DMS 273 (cell line): ENCODE measurements around the gene YIPF1.

Experiments
- DNase-seq: peaks from one replicate; lab custom pipeline; 2025; ENCODE audit not compliant: unreplicated experiment; lab: John Stamatoyannopoulos, UW

Gene YIPF1

DNA sequence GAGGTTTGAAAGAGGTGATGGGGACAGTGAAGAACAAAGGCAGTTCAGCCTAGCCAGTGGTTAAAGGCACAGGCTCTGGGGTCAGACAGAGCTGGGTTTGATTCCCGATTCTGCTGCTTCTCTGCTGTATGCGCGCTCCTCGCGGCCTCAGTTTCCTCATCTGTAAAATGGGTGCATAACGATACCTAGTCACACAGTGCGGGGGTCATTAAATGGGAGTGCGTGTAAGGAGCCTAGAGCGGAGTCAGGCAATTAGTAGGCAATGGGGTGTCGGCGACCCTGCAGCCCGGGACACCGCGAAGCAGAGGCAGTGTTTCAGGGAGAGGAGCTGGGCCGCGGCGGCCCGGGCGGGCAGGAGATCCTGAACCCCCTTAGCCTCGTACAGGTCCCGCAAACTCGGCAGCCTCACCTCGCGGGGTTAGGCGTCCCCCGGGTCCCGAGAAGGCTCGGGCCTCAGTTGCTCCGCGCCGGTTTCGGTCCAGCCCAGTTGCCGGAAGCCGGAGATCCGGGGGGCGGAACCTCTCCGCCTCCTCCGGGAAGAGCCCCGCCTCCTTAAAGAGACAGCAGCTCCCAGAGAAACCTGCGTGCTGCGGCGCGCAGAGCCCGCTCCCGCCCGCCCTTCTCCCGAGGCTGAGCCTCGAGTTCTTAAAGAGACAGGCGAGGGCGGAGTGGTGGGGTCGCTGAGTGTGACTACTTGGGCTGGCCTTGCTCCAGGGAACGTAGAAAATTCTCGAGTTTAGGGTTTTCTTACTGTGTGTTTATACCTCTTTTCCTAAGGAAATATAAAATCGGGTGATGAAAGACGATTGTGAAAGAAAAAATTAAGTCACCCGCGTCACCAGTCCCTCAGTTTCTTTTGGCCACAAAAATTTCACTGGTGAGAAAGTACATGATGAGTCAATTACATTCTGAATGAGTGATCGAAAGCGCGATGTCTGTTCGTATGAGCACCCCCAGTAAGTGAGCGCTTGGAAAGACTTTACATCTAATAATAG, at the start of gene YIPF1:
Gene YIPF1 (minus strand): TSS at position 494 of the 995 bp plus-strand sequence. CDS start 860 bp downstream, outside the sequence.
- DNase-seq, result peak; percentile 95

- no peak for DNase-seq
These were observed 48.7 kb upstream of the YIPF1 start for GRCh38 chr1:53938136-53938830.

DNA sequence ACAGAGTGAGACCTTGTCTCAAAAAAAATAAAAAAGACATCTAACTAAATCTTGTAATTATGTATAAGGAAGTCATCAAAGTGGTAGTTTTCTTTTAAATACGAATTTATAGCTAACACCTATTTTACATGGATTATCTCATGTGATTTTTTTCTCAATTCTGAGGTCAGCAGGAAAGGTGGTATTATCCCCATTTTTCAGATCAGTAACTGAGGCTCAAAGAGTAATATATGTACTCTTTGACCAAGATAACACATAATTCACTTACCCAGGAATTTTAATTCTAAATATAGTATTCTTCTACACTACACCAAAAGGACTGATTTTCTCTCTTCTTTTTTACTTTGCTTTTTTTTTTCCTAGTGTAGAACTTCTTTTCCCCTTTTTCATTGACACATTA, 46.8 kb upstream of the YIPF1 start:
- no peak for DNase-seq

DNA sequence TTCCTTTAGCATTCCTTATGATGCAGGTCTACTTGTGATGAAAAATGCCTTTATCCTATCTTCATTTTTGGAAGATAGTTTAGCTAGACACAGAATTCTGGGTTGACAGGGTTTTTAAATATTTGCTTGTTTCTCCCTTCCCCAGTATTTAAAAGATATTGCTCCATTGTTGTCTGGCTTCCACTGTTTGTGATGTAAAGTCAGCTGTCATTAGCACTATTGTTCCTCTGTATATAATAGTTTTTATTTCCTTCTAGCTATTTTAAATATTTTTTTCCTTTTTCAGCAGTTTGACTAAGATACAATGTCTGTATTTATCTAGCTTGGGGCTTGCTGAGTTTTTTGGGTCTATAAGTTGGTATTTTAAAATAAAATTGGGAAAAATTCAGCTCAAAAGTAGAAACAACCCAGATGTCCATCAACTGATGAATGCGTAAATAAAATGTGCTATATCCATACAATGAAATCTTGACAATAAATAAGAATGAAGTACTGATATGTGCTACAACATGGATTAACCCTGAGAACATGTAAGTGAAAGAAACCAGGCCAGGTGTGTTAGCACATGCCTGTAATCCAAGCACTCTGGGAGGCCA, 44.7 kb upstream of the YIPF1 start:
- DNase-seq, result no peak

DNA sequence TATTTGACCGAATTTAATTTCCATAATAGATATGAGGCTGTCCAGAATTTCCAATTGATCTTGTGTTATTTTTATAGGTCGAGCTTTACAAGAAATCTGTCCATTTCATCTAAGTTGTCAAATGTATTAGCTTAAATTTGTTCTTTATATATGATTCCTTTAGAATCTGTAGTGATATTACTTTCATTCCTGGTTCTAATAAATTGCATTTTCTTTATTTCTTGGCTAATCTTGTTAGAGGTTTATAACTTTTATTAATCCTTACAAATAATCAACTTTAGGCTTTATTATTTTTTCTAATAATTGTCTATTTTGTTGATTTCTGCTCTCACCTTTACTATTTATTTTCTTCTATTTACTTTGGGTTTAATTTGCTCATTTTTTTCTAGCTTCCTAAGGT, 41.9 kb upstream of the YIPF1 start:
- DNase-seq, result no peak

DNA sequence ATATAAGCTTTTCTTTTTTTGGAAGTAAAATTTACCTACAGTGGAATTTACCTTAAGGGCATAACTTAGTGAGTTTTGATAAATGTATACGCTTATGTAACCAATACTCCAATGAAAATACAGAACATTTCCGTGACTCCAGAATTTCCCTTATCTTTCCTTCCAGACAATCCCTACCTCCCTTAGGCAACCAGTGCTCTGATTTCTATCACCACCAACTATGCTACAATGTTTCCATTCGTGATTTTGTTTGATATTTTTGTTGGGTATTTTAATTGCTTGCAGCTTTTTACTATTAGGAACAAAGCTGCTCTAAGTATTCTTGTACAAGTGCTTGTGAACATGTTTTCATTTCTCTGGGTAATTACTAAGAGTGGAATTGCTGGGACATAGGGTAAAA, 41.3 kb upstream of the YIPF1 start:
- DNase-seq, result no peak

DNA sequence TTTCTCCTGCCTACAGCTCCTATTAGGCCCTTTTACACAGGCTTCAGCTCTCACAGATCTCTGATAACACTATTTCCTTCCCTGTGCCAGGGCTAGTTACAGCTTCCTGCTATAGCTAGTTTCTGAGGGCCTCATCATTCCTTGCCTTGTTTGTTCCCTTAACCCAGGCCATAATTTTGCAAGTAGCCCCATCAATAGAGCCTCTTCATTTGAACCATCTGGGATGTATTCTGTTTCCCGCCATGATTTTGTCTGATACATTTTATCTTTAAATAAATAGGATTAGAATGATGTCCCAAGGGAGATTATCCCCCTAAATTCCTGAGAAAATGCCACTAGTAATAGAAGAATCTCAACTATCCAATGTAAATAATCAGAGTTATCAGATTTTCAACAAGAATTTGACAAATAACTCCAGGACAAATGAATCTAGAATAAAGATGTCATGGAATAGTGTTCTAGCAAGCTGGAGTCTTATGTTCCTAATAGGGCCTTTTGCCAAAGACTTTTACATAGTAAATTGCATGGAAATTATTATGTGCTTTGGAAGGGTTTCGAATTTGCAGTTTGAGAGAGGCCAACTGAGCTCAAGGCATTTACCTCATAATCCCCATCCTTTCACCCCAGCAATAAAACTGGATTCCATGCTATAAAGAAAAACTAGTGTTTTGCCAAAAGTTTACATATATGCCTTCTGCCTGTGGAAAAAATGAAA, 39.8 kb upstream of the YIPF1 start:
- DNase-seq, result no peak

DNA sequence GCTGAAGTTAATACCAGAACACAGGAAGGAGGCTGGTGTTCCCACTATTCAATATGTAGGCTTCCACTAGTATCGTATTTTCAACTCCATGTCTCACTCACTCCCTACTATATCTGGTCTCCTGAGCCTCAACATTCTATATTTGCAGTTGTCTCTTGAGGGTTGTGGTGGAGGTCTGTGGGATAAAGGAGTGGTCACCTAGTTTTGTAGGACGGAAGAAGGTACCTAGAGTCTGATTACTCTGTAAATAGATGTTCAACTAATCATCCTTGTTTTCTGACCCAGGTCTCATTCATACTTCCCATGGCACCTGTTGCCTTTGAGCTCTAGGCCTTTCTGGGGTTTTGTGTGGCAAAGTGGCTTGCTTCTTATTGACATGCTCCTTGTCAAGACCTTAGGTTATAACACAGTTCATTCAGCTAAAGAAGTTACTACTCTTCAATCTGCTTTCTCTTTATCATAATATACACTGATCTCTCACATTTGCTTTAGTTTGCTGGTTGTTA, 37.8 kb upstream of the YIPF1 start:
- no peak for DNase-seq

DNA sequence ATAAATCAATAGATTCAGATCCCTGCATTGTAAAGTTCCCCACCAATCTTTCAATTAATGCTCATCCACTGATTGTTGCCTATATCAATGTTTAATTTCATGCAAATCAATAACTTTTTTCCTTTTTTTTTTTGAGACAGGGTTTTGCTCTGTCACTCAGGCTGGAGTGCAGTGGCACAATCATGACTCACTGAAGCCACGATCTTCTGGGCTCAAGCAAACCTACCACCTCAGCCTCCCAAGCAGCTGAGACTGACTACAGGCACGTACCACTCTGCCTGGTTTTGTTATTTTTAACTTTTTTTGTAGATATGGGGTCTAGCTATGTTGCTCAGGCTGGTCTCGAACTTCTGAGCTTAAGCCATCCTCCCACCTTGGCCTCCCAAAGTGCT, 30.1 kb upstream of the YIPF1 start:
- DNase-seq, result no peak

DNA sequence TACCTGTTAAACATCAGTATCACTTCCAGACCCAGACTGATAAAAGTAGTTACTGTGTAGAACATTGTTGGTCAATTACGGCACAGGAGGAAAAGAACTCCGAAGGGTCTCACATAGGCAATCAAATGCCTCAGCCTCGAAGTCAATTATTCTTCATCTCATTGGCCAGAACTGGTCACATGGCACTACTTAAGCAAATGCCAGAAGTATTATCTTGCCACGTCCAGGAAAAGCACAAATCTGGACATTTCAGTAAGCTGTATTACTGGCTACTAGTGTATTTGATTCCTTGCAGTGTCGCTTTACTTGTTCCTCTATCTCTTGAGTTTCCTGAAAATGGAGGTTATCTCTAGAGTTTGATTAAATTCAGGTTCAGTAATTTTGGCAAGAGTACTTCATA, 28.7 kb upstream of the YIPF1 start:
- DNase-seq, result no peak

DNA sequence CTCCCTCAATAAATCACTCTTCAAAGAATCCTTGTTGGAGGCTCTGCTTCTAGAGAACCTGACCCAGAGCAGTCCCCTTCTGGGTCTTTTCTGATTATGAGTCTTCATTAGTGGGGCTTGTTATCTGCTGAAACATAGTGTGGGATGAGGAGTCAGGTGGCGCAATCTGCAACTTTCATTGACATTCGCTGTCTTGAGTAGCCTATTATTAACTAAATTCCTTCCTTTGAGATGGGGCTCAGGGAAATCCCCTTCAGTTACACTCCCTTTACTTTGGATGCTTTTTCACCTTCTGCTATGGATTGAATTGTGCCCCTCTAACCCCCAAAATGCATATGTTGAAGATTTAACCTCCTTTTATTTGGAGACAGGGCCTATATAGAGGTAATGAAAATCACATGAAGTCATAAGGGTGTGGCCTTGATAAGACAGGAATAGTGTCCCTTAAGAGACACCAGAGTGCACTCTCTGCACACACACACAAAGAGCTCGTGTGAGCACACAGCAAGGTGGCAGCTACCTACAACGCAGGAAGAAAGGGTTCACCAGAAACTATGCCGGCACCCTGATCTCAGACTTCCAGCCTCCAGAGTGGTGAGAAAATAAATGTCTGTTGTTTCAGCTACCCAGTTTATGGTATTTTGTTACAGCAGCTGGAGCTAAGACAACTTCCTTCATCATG, 23.9 kb upstream of the YIPF1 start:
- no peak for DNase-seq

GRCh38 chr1:53911442-53911841, 21.8 kb upstream of the YIPF1 start:
- no peak for DNase-seq

DNA sequence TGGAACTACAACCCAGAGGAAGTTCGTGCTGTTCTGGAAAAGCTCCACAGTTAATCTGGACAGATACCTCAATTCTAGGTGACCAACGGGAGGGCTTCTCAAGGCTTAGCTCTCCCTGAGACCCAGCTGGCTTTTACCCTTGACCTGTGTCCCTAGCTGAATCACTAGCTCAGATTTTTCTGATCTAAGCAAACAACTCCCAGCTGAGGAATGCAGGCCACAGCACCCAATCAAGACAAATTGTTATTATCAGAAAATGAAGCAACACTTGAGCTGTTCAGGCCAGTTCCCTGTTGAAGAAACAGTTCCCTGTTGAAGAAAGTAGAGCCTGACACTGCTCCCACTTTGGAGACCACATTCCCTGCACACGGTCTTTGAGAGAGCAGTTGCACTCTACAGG, 20.3 kb upstream of the YIPF1 start:
- DNase-seq, result no peak

- no peak for DNase-seq
These were observed 16.5 kb upstream of the YIPF1 start for GRCh38 chr1:53906121-53906520.

DNA sequence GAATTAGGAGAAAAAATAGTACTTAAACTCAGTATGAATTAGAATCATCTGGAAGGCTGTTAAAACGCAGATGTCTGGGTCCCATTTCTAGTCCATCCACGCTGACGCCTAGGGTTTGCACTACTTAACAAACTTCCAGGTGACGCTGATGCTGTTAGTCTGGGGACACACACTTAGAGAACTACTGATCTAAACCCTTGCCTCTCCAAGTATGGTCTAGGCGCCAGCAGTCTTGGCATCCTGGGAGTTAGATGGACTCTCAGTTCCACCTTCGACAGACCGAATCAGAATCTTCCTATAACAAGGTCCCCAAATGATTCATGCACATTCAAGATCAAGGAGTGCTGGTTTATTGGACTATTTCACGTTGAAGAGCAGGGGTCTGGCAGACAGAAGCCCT, 15.9 kb upstream of the YIPF1 start:
- no peak for DNase-seq

DNA sequence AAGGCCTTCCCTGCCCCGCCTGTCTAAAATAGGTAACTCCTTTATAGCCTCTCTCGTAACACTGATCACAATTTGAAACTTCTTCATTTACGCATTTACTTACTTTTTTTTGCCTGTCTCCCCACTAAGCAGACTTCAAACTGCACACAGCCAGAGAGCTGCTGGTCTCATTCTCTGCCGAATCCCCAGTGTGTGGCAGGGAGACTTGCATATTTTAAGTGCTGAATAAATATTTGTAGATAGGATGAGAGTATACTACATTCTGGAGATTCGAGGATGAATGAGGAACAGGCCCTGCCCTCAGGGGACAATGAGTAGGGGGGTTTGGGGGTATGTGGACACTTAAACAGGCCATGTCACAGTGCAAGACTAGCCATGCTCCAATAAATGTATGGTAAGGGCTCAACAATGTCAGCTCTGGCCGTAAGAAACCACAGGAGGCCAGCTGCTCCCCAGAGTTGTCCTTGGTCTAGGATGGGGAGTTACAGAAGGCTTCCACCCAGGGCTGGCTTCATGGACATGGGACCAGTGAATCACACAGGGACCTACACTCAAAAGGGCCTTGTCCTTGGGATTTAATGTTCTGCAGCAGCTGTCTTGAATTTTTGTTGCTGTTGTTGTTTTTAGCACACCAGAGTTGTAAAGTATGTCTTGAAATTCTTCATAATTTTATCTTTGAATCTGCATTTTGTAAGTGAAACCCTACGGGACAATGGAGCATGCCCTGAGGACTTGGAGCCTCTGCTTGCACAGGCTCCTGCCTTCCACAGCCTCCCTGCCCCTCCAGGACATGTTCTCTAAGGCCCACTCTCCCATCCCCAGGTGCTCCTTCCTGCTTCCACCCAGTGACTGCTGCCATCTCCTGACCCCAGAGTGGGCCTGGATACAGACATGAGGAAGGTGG, 12.9 kb upstream of the YIPF1 start:
- no peak for DNase-seq

DNA sequence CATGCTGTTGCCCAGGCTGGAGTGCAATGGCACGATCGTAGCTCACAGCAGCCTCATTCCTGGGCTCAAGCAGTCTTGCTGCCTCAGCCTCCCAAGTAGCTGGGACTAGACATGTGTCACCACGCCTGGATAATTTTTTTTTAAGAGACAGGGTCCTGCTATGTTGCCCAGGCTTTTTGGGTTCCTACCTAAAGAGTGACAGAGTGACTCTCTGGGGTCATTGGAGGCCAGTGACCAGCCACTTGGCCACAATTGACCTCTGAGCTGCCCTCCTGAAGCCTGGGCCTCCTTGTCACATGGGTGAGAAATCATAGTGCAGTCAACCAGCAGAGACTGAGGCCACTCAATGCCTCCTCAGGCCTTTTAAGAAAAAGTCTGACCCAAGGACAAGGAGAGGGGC, 10.1 kb upstream of the YIPF1 start:
- no peak for DNase-seq

DNA sequence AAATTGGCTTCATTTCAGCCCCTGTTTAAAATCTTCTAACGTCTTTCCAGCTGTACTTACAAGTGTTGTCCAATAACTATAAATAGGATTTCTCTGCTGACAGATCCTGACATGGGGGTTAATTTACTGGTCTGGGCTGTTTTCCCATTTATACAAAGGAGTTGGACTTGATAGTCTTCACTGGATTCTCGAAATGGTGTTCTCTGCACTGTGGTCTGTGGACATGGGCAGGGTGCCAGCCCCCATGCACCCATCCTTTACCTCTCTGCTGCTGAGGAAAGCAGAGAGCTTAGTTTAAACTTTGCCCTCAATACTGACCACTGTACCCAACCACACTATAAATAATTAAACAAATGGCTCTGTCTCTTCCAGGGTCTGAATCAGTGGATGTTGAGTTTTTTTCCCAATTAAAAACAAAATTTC, 9.6 kb upstream of the YIPF1 start:
- peak; percentile 24 for DNase-seq

- peak; percentile 22 for DNase-seq
These were observed 7.1 kb upstream of the YIPF1 start for GRCh38 chr1:53896635-53897229.
